Eye (tissue), 1 donor: ENCODE measurements around the gene SELENOS.

Experiments used
- DNase-seq: peaks from one replicate; pipeline ENCODE4 v3.0.0-alpha.2; 2015

SELENOS gene

GRCh38 chr15:101250873-101251829 lies 26.1 kb downstream of the SELENOS start:
- DNase-seq = no peak

- DNase-seq = peak; percentile 74
Measured at GRCh38 chr15:101250341-101250831, 26.9 kb downstream of the SELENOS start.

- DNase-seq = no peak
Measured at GRCh38 chr15:101248274-101248673, 29.0 kb downstream of the SELENOS start.

GRCh38 chr15:101246824-101247745 lies 30.2 kb downstream of the SELENOS start:
- no peak for DNase-seq

- DNase-seq = no peak
Measured at GRCh38 chr15:101246391-101246790, 30.9 kb downstream of the SELENOS start.

- DNase-seq = no peak
Measured at GRCh38 chr15:101244889-101245668, 32.2 kb downstream of the SELENOS start.

GRCh38 chr15:101244036-101244781 lies 33.1 kb downstream of the SELENOS start:
- DNase-seq = peak; percentile 12

- DNase-seq = no peak
Measured at GRCh38 chr15:101243420-101243819, 33.9 kb downstream of the SELENOS start.

- DNase-seq = peak; percentile 42
Measured at GRCh38 chr15:101242999-101243336, 34.3 kb downstream of the SELENOS start.

- no peak for DNase-seq
Measured at GRCh38 chr15:101242160-101242998, 34.9 kb downstream of the SELENOS start.

GRCh38 chr15:101240358-101240757 lies 36.9 kb downstream of the SELENOS start:
- DNase-seq = no peak

- DNase-seq = no peak
Measured at GRCh38 chr15:101239724-101240136, 37.6 kb downstream of the SELENOS start.

- no peak for DNase-seq
Measured at GRCh38 chr15:101237251-101237650, 40.0 kb downstream of the SELENOS start.

- DNase-seq = no peak
Measured at GRCh38 chr15:101233651-101234280, 43.5 kb downstream of the SELENOS start.

GRCh38 chr15:101232677-101233076 lies 44.6 kb downstream of the SELENOS start:
- no peak for DNase-seq

GRCh38 chr15:101228313-101228712 lies 49.0 kb downstream of the SELENOS start:
- no peak for DNase-seq

GRCh38 chr15:101225658-101226057 lies 51.6 kb downstream of the SELENOS start:
- no peak for DNase-seq
